HG02943 (cell line): ENCODE measurements around the gene IGF2BP3.
A peak's percentile ranks its signal among the peaks of the same experiment; 100 is the strongest.
"Not testable (repeated sequence)": the region's sequence is repeated elsewhere in the genome, so short reads cannot be mapped to it uniquely, and the experiment has no call there.

Experiments used
- ATAC-seq: cut with Tn5 transposase; IDR thresholded peaks from one replicate; pipeline ENCODE4 v1.9.1; 2021; ENCODE audit warnings: mild to moderate bottlenecking, low read depth, moderate library complexity; ENCODE audit not compliant: unreplicated experiment

IGF2BP3 gene

DNA sequence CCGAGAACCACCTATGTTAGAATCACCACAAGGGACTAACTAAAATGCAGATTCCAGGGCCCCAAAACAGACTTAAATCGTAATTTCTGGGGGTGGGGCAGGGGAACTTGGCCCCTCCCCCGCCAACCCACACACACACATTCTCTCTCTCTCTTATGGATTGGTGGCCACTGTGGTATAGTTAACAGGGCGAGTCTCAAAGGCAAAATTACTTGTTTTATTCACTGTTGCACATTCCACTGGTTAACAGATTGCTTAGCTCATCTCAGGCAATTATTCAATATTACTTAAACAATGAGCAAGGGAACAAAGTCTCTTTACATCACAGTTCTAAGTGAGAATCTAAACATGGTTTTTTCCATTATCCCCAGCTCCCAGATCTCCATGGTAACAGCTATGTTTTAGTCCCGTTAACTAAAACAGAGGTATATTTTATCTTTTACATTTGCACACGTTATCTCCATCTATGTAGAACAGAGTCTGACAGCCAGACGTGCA, 38.5 kb downstream of the IGF2BP3 start:
- ATAC-seq = no peak

DNA sequence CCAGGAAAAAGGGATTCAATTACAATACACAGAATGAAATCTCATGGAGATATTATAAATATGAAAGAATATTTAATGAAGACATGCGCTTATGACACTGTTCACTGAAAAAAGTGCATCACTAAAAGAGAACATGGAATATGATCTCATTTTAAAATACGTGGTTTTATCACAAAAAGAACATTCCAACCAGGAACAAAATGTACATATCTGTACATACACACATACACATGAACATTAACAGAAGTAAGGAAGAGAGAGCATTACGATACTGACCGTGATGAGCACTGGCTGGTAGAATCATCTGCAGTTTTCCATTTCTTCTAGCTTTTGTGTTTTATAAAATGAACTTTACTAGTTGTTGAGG, 39.4 kb downstream of the IGF2BP3 start:
- no peak for ATAC-seq

DNA sequence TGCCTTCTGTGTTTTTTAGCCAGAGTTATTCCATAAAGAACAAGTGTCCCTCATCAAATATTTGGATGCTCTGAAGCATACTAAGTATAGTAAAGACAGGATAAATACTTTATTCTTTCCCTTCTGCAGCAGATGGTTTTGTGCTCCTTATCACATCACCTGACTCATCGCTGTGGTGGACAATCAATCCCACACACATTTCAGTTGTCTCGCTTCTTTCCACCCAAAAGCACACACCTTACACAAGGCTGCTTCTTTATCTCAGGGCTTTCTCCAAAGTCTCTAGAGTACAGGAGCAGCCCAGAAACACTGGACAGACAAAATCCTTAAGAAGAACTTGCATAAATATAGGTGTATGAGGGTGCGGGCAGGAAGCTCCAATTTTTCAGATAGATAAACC, 43.4 kb downstream of the IGF2BP3 start:
- ATAC-seq = no peak

GRCh38 chr7:23422909-23423308, 47.4 kb downstream of the IGF2BP3 start:
- no peak for ATAC-seq

GRCh38 chr7:23422384-23422783, 47.9 kb downstream of the IGF2BP3 start:
- no peak for ATAC-seq

DNA sequence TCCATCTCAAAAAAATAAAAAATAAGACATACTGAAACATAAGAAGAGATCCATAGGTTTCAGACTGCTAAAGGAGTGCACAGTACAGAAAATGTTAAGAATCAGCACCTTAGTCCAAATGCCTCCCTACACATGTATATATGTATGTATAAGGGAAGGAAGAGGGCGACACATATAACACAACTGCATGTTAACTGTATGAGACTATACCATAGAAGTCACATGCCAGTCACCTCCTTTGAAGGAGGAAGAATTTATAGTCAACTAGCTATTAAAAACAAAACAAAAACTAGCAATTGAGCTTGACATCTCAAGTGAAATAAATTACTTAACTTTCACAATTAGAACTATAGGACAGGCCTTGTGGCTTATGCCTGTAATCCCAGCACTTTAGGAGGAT, 50.4 kb downstream of the IGF2BP3 start:
- ATAC-seq = no peak

DNA sequence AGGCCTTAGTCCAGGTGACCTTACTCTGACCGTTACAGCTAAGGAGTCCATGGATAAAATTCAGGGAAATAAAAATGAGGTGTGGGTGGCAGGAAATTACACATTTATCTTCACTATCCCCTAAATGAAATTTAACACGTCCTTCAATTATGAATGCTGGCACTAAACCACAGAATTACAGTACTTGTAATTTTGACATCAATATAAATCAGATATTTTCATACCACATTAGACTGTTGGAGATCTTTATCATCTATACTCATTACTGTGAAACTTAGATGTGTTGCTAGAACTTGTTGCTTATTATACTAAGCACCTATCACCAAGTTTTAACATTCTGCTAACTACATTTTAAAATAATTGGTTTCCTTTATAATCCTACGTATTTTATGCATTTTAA, 51.1 kb downstream of the IGF2BP3 start:
- no peak for ATAC-seq

- no peak for ATAC-seq
These were observed 52.2 kb downstream of the IGF2BP3 start for GRCh38 chr7:23418046-23418445.

GRCh38 chr7:23415198-23415597, 55.1 kb downstream of the IGF2BP3 start:
- ATAC-seq = no peak

DNA sequence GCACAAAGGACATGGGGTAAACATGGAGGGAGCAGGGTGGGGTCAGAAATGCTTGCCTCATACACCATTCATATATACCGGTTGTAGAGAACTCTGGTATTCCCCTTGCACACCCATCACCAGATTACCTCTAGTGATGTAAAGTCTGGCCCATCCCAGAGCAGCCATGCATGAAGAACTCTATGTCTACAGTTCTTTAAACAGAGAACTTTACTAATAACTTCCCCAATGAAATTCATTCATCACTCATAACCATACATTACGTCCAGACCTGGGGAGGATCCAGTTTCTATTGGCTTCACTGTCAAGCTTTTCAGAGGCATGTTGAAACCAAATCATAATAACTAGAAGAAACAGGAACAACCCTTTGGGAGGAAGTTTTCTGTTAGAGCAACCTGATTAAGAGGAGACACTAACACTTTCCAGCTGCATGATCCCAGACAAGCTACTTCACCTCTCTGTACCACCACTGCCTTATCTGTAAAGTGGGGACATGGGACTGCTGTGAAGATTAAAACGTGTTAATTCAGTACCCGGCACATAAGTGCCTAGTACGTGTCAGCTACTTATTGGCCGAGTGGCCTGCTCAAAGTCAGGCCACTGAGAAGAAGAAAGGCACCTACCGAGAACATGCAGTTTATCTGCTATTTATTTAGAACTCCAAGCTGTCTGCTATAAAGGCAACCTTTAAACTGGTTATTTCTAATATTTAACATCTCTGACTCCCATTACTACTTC, 59.7 kb downstream of the IGF2BP3 start:
- peak; percentile 88 for ATAC-seq

DNA sequence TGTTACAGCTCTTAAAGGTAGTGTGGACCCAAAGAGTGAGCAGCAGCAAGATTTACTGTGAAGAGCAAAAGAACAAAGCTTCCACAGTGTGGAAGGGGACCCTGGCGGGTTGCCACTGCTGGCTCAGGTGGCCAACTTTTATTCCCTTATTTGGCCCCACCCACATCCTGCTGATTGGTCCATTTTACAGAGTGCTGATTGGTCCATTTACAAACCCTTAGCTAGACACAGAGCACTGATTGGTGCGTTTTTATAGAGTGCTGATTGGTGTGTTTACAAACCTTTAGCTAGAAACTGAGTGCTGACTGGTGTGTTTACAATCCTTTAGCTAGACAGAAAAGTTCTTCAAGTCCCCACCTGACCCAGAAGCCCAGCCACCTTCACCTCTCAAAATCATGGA, 63.7 kb downstream of the IGF2BP3 start:
- ATAC-seq = not testable (repeated sequence)

- no peak for ATAC-seq
These were observed 65.1 kb downstream of the IGF2BP3 start for GRCh38 chr7:23405240-23405618.

DNA sequence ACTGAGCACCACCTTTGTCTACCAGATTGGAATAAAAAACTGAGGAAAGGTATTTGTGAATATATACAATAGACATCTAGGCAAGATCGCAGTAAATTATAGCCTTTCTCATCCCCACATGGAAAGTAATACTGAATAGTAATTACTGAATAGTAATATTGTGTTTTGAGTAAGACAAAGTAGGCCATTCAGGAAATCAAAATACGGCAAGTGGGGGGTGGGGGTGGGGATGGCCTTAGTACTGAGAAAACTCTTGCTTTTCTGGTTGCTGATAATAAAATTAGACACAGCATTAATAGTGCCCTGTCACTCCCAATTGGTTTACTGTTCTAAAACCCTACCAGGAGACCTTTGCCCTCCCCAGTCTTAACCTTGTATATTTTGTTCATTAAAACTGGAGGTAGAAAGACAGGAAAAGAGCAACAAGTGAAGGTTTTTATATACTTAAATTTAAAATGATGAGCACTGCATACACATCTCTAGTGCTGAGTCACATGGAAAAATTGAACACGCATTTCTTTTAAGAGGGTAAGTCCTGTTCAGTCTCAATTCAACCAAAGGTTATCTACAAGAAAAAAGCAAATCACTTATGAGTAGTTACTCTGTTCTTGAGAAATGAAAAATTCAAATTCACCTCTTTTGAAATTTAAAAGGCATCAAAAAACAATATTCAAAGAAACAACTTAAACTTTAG, 65.6 kb downstream of the IGF2BP3 start:
- no peak for ATAC-seq

GRCh38 chr7:23403970-23404369, 66.3 kb downstream of the IGF2BP3 start:
- ATAC-seq = no peak

DNA sequence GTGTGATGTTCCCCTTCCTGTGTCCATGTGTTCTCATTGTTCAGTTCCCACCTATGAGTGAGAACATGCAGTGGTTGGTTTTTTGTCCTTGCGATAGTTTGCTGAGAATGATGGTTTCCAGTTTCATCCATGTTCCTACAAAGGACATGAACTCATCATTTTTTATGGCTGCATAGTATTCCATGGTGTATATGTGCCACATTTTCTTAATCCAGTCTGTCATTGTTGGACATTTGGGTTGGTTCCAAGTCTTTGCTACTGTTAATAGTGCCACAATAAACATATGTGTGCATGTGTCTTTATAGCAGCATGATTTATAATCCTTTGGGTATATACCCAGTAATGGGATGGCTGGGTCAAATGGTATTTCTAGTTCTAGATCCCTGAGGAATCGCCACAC, 72.2 kb downstream of the IGF2BP3 start:
- ATAC-seq = not testable (repeated sequence)

GRCh38 chr7:23397241-23397640, 73.0 kb downstream of the IGF2BP3 start:
- ATAC-seq = no peak

DNA sequence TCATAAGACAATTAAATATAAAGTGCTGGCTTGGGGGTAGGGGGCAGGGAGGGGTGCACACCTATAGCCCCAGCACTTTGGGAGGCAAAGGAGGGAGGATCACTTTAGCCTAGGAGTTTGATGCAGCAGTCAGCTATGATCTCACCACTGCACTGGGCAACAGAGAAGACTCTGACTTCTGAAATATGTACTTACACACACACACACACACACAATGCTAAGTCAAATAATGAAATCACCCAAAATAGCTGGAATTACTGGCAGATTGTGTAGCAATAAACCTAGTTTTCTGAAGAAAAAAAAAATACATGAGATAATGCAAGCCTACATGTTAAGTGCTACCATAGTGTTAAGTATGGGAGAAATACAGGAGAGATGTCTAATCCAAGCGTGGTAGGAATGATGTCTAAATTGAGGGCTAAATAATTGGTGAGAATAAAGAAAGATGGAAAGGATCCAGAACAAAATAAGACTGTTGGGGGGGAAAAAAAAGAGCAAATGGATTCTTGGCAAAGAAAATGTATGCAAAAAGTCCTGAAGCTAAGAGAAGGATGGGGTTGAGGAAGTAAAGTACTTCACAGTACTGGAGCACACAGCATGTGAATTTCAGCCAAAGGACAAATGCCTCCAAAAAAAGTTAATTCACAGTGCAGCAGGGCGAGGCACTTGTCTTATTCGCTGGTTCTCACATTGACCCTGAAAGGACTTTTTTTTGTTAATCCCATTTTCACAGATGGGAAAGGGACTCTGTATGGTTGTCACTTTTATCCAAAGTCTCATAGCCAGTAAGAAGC, 73.9 kb downstream of the IGF2BP3 start:
- ATAC-seq = no peak

DNA sequence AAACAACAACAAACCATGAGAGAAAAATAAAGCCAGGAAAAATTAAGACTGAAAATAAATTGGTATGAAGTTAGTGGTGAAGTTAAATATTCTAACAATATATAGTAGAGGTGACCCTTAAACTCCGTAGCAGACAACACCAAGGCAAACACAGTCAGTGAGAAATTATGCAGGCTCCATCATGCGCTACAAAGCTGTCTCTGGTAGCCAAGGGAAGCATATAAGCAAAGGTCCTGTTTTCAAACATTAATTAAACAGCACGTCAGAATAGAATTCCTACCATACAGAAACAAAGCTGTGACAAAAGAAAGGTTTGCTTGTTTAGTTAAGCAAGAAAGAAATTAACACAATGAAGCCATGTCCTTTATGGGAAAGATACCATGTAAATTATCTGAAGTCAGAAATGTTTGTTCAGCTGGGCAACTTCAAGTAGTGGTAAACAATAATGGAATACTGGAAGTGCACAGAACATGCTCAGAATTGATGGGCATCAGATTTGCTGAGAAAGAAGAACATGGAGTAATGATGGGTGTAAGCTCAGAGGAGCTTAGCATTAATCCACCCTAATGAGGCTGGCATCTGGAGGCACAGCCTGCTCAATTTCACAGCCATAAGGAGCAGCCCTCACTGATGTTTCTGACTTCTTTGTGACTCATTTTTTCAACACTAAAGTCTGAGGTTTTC, 75.7 kb downstream of the IGF2BP3 start:
- ATAC-seq = no peak

DNA sequence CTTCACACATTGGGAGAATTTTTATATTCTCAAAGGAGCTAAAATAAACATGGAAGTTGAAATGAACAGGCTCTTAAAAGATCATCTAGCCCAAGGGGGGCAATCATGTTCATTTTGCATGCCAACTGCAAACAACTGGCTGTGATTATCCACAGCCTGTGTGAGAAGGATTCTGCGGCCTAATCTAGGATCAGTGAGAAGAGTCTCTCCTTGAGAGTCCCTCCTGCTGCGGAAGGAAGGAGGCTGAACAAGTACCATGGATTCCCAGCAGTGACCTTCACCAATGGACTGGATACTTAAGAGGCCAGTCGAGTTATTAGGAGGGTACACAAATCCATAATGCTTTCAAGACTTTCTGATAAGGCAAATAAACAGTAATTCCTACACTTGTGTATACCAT, 76.7 kb downstream of the IGF2BP3 start:
- no peak for ATAC-seq

DNA sequence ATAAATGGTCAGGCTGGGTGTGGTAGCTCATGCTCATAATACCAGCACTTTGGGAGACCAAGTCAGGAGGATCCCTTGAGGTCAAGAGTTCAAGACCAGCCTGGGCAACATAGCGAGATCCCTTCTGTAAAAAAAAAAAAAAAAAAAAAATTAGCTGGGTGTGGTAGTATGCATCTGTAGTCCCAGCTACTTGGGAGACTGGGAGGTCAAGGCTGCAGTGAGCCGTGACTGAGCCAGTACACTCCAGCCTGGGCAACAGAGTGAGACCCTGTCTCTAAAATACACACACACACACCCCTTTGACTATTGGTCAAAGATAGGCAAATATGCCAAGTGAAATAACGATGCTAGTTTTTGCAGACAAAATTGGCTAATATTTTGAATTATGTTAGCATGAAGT, 80.6 kb downstream of the IGF2BP3 start:
- ATAC-seq = no peak

DNA sequence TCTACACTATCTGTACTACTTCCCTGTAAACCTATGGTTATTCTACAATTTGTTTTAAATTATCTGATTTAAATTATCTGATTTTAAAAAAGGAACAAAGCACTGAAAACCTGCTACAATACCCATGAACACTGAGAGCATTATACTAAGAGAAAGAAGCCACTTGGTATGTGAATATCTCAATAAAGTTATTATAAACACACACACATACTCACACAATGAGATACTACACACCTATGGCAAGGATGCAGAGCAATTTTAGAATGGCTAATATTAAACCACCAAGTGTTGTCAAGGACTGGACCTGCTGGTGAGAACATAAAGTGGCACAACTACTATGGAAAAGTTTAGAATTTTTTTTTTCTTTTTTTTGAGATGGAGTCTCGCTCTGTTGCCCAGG, 82.7 kb downstream of the IGF2BP3 start:
- ATAC-seq = no peak
